Measurements from ENCODE around the gene TNFSF8. TPM values are rescaled to one million over a fixed set of nuclear protein-coding genes. Genes with fewer than 3 reads are reported as not detected.

The TNFSF8 gene
- total and polyA plus RNA-seq, 2 donors (not counting 3 experiments of a cell fraction or from before 2014, with no cell fraction given) = not detected

- no TSS peak for BruUV-seq (replicated peaks)
- no peak overlapping the region for H3K27ac ChIP-seq (ENCODE audit: insufficient read depth, low read depth, low read length)
- intact Hi-C loops (cut with micrococcal nuclease) = no loop called here
These were observed 7.1 kb upstream of the TNFSF8 start for GRCh38 chr9:114937516-114937915.

More at GRCh38 chr9:114937516-114937915, 7.1 kb upstream of the TNFSF8 start:
- CTCF ChIA-PET = no interaction called here
- Histone ChIP-seq H4K20me1 (replicated peaks; ENCODE audit: control insufficient read depth, extremely low read depth, insufficient read depth, low read length) (no peaks in the 10 kb centered on the region), H3K4me1 (ENCODE audit: control insufficient read depth, extremely low read depth, insufficient read depth, low read length) (no peaks in the 10 kb centered on the region), H3K36me3 (ENCODE audit: control insufficient read depth in 2 of 2, extremely low read depth in 1 of 2, insufficient read depth in 2 of 2, low read length in 2 of 2) (no peaks in the 10 kb centered on the region), H3K9me1 (replicated peaks; ENCODE audit: control insufficient read depth, extremely low read depth, insufficient read depth, low read length) (no peaks in the 10 kb centered on the region), H3K79me2 (ENCODE audit: control insufficient read depth, insufficient read depth, low read length) (no peaks in the 10 kb centered on the region), H3K9me3 (replicated peaks; ENCODE audit: control insufficient read depth, insufficient read depth, low read length) (no peaks in the 10 kb centered on the region), H3K27me3 (ENCODE audit: control insufficient read depth in 2 of 2, insufficient read depth in 2 of 2, low read length in 2 of 2) (peaks cover 0 to 2% of the 10 kb centered on the region in 2 experiments), H3K4me2 (ENCODE audit: insufficient read depth, low read length) (no peak overlapping the region), H2AFZ (ENCODE audit: low read depth, low read length) (no peak overlapping the region), H3K9ac (replicated peaks; ENCODE audit: extremely low read depth, insufficient read depth, low read length) (no peak overlapping the region), H3K4me3 (replicated peaks in 1 of 3; ENCODE audit: insufficient read depth in 1 of 3, low read depth in 1 of 3, low read length in 3 of 3) (no peak overlapping the region)
- TF ChIP-seq EZH2 (IDR thresholded peaks at IDR 0.05; ENCODE audit: borderline replicate concordance, low read depth, low read length, severe bottlenecking) (no peak), CTCF (IDR thresholded peaks at IDR 0.05; ENCODE audit: extremely low read depth in 1 of 2, insufficient read depth in 1 of 2, low read depth in 1 of 2, low read length in 2 of 2) (no peak), JUN (IDR thresholded peaks at IDR 0.05; ENCODE audit: borderline replicate concordance, insufficient read depth, insufficient read length, low read depth) (no peak), FOS (IDR thresholded peaks at IDR 0.05; ENCODE audit: borderline replicate concordance, insufficient read depth, low read length) (no peak), POLR2AphosphoS5 (IDR thresholded peaks at IDR 0.05; ENCODE audit: insufficient read depth, low read depth, low read length) (no peak), MYC (IDR thresholded peaks at IDR 0.05; ENCODE audit: low read depth, low read length) (no peak), GATA2 (IDR thresholded peaks at IDR 0.05; ENCODE audit: insufficient read depth, insufficient read length, low read depth, low read length) (no peak), POLR2A (IDR thresholded peaks at IDR 0.05; ENCODE audit: low read depth, low read length) (no peak), MAX (IDR thresholded peaks at IDR 0.05; ENCODE audit: insufficient read depth, insufficient read length) (no peak)
- no peak for FAIRE-seq
- POLR2A ChIA-PET = no interaction called here
- DNase-seq (ENCODE audit: low read depth, low spot score) = no peak
- dilution Hi-C loops (cut with MboI; ENCODE audit: extremely low pct_ligation_motif_present, low sequenced_read_pairs) = no loop called here
